HEK293 (cell line): ENCODE data around the gene BICD1.

Experiments used
- HOXD13 ChIP-seq: sonication (generic); formaldehyde crosslinking; IDR thresholded peaks from 2 replicates; pipeline ENCODE4 v1.8.0; 2022; ENCODE audit warnings: missing genetic modification reagents, borderline replicate concordance
- ZNF140 ChIP-seq: fragments of 450-650 bp; formaldehyde crosslinking; IDR thresholded peaks from 2 replicates; pipeline ENCODE4 v1.5.1; 2016; ENCODE audit warnings: missing biosample characterization, missing genetic modification characterization
- ZNF274 ChIP-seq, 2 experiments: fragments of 200-500 bp in 1 of 2; fragments of 450-650 bp in 1 of 2; sonication (Bioruptor generic) in 1 of 2; formaldehyde crosslinking in 1 of 2; IDR thresholded peaks; 2 replicates each; pipeline versions ENCODE4 v1.5.1 to v1.6.1; 2014 to 2016; ENCODE audit warnings: borderline replicate concordance in 1 of 2, inconsistent platforms in 1 of 2, low read length in 1 of 2, missing biosample characterization in 1 of 2, missing genetic modification characterization in 1 of 2
- ZNF426 ChIP-seq: fragments of 450-650 bp; formaldehyde crosslinking; IDR thresholded peaks from 2 replicates; pipeline ENCODE4 v1.5.1; 2017; ENCODE audit warnings: missing biosample characterization, missing genetic modification characterization, mild to moderate bottlenecking, inconsistent platforms, moderate library complexity
- ZNF558 ChIP-seq: fragments of 450-650 bp; formaldehyde crosslinking; IDR thresholded peaks from 2 replicates; pipeline ENCODE4 v1.5.1; 2016; ENCODE audit warnings: missing biosample characterization, missing genetic modification characterization
- ZNF777 ChIP-seq: fragments of 450-650 bp; formaldehyde crosslinking; IDR thresholded peaks from 2 replicates; pipeline ENCODE4 v1.5.1; 2017; ENCODE audit warnings: missing biosample characterization, missing genetic modification characterization, borderline replicate concordance
- TF ChIP-seq, protein P1 (sequence below): fragments of 450-650 bp; formaldehyde crosslinking; IDR thresholded peaks from 2 replicates; pipeline ENCODE4 v1.5.1; 2016; ENCODE audit warnings: missing biosample characterization, missing genetic modification characterization
- TF ChIP-seq, protein P2 (sequence below): fragments of 450-650 bp; formaldehyde crosslinking; IDR thresholded peaks from 2 replicates; pipeline ENCODE4 v1.5.1; 2017; ENCODE audit warnings: missing biosample characterization, missing genetic modification characterization
- TF ChIP-seq, protein P3 (sequence below): fragments of 450-650 bp; formaldehyde crosslinking; IDR thresholded peaks from 2 replicates; pipeline ENCODE4 v1.5.1; 2016; ENCODE audit warnings: missing biosample characterization, missing genetic modification characterization

DNA sequence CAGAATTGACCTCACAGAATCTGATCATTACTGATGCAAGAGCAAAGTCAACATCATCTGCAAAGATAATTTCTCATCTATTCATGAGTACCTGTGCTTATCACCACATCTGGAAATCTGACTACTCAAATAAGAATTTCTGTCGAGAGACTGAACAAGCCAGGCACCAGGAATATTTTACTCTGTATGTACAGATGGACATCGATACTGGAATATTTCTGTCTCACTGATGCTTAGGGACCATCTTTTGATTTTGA, 105.2 kb downstream of the BICD1 start:
- no peak for TF ChIP-seq ZNF777 (tag by site-specific recombination)
- TF ChIP-seq ZNF426 (tag by site-specific recombination), result no peak
- TF ChIP-seq ZNF140 (tag by site-specific recombination), result no peak
- no peak for TF ChIP-seq ZNF558
- no peak for TF ChIP-seq ZNF274 (IDR thresholded peaks at IDR 0.05; ENCODE audit: low read length)
- TF ChIP-seq ZNF274 (tag by site-specific recombination; IDR thresholded peaks at IDR 0.05; ENCODE audit: borderline replicate concordance), result no peak
- TF ChIP-seq, protein P1, sequence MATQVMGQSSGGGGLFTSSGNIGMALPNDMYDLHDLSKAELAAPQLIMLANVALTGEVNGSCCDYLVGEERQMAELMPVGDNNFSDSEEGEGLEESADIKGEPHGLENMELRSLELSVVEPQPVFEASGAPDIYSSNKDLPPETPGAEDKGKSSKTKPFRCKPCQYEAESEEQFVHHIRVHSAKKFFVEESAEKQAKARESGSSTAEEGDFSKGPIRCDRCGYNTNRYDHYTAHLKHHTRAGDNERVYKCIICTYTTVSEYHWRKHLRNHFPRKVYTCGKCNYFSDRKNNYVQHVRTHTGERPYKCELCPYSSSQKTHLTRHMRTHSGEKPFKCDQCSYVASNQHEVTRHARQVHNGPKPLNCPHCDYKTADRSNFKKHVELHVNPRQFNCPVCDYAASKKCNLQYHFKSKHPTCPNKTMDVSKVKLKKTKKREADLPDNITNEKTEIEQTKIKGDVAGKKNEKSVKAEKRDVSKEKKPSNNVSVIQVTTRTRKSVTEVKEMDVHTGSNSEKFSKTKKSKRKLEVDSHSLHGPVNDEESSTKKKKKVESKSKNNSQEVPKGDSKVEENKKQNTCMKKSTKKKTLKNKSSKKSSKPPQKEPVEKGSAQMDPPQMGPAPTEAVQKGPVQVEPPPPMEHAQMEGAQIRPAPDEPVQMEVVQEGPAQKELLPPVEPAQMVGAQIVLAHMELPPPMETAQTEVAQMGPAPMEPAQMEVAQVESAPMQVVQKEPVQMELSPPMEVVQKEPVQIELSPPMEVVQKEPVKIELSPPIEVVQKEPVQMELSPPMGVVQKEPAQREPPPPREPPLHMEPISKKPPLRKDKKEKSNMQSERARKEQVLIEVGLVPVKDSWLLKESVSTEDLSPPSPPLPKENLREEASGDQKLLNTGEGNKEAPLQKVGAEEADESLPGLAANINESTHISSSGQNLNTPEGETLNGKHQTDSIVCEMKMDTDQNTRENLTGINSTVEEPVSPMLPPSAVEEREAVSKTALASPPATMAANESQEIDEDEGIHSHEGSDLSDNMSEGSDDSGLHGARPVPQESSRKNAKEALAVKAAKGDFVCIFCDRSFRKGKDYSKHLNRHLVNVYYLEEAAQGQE (tag by site-specific recombination), result no peak
- TF ChIP-seq, protein P2, sequence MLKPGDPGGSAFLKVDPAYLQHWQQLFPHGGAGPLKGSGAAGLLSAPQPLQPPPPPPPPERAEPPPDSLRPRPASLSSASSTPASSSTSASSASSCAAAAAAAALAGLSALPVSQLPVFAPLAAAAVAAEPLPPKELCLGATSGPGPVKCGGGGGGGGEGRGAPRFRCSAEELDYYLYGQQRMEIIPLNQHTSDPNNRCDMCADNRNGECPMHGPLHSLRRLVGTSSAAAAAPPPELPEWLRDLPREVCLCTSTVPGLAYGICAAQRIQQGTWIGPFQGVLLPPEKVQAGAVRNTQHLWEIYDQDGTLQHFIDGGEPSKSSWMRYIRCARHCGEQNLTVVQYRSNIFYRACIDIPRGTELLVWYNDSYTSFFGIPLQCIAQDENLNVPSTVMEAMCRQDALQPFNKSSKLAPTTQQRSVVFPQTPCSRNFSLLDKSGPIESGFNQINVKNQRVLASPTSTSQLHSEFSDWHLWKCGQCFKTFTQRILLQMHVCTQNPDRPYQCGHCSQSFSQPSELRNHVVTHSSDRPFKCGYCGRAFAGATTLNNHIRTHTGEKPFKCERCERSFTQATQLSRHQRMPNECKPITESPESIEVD (tag by site-specific recombination), result no peak
- TF ChIP-seq, protein P3, sequence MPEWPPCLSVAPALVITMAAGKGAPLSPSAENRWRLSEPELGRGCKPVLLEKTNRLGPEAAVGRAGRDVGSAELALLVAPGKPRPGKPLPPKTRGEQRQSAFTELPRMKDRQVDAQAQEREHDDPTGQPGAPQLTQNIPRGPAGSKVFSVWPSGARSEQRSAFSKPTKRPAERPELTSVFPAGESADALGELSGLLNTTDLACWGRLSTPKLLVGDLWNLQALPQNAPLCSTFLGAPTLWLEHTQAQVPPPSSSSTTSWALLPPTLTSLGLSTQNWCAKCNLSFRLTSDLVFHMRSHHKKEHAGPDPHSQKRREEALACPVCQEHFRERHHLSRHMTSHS, result no peak
- TF ChIP-seq HOXD13 (CRISPR knock-in tag), result no peak
